HG03066 (cell line): ENCODE measurements around the gene GRB14.
"Not testable (repeated sequence)": the region's sequence is repeated elsewhere in the genome, so short reads cannot be mapped to it uniquely, and the experiment has no call there.

Source experiments
- ATAC-seq: cut with Tn5 transposase; IDR thresholded peaks from one replicate; pipeline ENCODE4 v1.9.1; 2021; ENCODE audit warnings: low read depth; ENCODE audit not compliant: unreplicated experiment

The GRB14 gene

GRCh38 chr2:164620873-164621763, at the start of gene GRB14:
Gene GRB14 (minus strand): TSS chr2:164621482. CDS start chr2:164621309, 173 bp downstream.
- ATAC-seq, result no peak

GRCh38 chr2:164669291-164669690, 48.0 kb upstream of the GRB14 start:
- no peak for ATAC-seq

GRCh38 chr2:164667566-164667965, 46.3 kb upstream of the GRB14 start:
- ATAC-seq, result no peak

GRCh38 chr2:164664070-164664469, 42.8 kb upstream of the GRB14 start:
- ATAC-seq, result no peak

GRCh38 chr2:164662868-164663631, 41.8 kb upstream of the GRB14 start:
- no peak for ATAC-seq

- ATAC-seq, result no peak
These were observed 40.8 kb upstream of the GRB14 start for GRCh38 chr2:164662066-164662465.

GRCh38 chr2:164661349-164661748, 40.1 kb upstream of the GRB14 start:
- ATAC-seq, result no peak

GRCh38 chr2:164657129-164657528, 35.8 kb upstream of the GRB14 start:
- no peak for ATAC-seq

- ATAC-seq, result no peak
These were observed 34.5 kb upstream of the GRB14 start for GRCh38 chr2:164655750-164656149.

GRCh38 chr2:164655336-164655735, 34.1 kb upstream of the GRB14 start:
- no peak for ATAC-seq

GRCh38 chr2:164651361-164651760, 30.1 kb upstream of the GRB14 start:
- no peak for ATAC-seq

- ATAC-seq, result no peak
These were observed 22.9 kb upstream of the GRB14 start for GRCh38 chr2:164644036-164644700.

- ATAC-seq, result no peak
These were observed 21.8 kb upstream of the GRB14 start for GRCh38 chr2:164642946-164643555.

- no peak for ATAC-seq
These were observed 21.0 kb upstream of the GRB14 start for GRCh38 chr2:164642268-164642667.

GRCh38 chr2:164628319-164628718, 7.0 kb upstream of the GRB14 start:
- not testable (repeated sequence) for ATAC-seq

GRCh38 chr2:164625378-164625971, 4.2 kb upstream of the GRB14 start:
- ATAC-seq, result no peak

GRCh38 chr2:164624316-164624715, 3.0 kb upstream of the GRB14 start:
- no peak for ATAC-seq

GRCh38 chr2:164622338-164623106, 1.2 kb upstream of the GRB14 start:
- no peak for ATAC-seq

- ATAC-seq, result no peak
These were observed 453 bp upstream of the GRB14 start for GRCh38 chr2:164621764-164622105.

- ATAC-seq, result no peak
These were observed 825 bp downstream of the GRB14 start for GRCh38 chr2:164620457-164620856.
